Head of caudate nucleus (tissue), 42 donors: ENCODE data around the gene CEP350.

Experiments
- DNase-seq, 42 donors: peaks; one replicate each; pipeline versions ENCODE4 v3.0.0 to v3.0.0-alpha.2; 2020 to 2021; ENCODE audit warnings: mixed read lengths in 7 of 42
- intact Hi-C: fragments of 100-400 bp; cut with DNase I; formaldehyde crosslinking; loops from one replicate; pipeline ENCODE4 v1.15.0; 2022

Gene CEP350, protein sequence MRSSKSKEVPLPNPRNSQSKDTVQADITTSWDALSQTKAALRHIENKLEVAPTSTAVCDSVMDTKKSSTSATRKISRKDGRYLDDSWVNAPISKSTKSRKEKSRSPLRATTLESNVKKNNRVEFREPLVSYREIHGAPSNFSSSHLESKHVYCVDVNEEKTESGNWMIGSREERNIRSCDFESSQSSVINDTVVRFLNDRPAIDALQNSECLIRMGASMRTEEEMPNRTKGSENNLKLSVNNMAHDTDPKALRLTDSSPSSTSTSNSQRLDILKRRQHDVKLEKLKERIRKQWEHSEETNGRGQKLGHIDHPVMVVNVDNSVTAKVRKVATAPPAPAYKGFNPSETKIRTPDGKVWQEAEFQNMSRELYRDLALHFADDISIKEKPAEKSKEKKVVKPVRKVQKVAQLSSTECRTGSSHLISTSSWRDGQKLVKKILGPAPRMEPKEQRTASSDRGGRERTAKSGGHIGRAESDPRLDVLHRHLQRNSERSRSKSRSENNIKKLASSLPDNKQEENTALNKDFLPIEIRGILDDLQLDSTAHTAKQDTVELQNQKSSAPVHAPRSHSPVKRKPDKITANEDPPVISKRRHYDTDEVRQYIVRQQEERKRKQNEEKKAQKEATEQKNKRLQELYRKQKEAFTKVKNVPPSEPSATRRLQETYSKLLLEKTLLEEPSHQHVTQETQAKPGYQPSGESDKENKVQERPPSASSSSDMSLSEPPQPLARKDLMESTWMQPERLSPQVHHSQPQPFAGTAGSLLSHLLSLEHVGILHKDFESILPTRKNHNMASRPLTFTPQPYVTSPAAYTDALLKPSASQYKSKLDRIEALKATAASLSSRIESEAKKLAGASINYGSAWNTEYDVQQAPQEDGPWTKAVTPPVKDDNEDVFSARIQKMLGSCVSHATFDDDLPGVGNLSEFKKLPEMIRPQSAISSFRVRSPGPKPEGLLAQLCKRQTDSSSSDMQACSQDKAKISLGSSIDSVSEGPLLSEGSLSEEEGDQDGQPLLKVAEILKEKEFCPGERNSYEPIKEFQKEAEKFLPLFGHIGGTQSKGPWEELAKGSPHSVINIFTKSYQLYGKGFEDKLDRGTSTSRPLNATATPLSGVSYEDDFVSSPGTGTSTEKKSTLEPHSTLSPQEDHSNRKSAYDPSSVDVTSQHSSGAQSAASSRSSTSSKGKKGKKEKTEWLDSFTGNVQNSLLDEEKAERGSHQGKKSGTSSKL (N-terminal part only)

DNA sequence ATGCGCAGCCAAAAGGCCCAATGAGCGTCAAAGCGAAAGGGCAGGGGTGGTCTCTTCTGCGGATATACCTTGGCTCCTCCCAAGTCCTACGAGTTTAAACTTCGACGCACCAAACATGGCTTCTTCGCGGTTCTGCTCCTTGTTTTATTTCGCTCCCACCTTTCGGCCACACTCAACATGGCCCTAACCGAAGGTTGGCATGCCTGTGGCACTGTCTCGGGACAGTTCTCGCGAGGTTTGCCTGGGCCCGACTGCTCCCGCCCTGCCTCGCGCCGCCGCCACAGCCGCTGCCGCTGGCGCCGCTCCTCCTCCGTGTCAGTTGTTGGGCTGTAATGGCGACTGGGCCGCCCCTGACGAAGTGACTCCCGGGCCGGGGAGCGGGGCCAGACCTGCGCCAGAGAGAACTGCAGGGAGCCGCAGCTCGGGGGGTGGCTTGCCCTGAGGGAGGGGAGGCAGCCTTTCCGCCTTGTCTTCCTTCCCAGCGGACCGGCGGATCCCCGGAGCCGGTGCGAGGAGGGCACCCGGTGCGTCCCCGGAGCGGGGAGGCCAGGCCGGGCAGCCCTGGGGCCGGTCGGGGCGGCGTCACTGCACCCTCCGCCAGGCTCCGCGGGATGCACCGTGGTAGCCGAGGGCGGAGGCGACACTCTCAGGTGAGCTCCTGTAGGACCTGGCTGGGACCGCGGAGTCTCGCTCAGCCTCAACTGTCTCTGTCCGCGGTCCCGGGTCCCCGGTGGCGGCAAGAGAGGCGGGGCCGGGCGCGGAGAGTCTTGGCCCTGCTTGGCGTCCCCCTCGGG, at the start of gene CEP350:
CEP350 (plus strand) TSS at position 318 of the 794 bp plus-strand sequence. CDS start 31,372 bp downstream, outside the sequence.
- intact Hi-C loops = loop anchor here (5.0 to 10.0 kb wide), 2 partner anchors 72 to 220 kb away; partner anchors contain the start of gene TOR1AIP1
- peak; percentile 91 to 99 (median 96) for DNase-seq

DNA sequence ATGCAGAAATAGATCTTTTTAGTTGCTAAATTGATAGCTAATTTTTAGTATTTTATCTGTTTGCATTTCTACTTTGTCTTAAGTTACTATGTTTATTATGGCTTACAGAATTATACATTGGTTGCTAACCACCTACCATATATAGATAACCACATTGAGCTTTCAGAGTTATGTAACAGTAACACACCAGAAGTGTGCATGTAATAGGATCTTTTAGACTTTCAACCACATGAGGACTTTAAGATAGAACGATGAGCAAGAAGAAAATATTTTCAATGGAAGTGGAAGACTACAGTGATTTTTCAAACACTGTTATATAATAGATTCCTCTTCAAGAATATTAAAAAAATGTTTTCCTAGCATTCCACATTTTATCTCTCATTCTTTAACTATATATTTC, 43.7 kb upstream of the CEP350 start:
- intact Hi-C loops = no loop called here
- DNase-seq = no peak

DNA sequence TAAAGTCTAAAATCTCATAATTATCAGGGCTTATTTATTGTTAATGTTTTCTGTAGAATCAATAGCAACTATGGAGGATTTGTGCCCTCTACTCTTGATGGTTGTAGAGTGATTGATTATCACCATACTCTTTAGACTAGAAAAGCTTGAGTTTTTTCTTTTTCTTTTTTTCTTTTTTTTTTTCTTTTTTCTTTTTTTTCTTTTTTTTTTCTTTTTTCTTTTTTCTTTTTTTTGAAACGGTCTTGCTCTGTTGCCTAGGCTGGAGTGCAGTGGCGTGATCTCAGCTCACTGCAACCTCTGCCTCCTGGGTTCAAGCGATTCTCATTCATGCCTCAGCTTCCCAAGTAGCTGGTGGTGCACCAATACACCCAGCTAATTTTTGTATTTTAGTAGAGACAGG, 42.8 kb upstream of the CEP350 start:
- DNase-seq = no peak
- intact Hi-C loops = no loop called here

DNA sequence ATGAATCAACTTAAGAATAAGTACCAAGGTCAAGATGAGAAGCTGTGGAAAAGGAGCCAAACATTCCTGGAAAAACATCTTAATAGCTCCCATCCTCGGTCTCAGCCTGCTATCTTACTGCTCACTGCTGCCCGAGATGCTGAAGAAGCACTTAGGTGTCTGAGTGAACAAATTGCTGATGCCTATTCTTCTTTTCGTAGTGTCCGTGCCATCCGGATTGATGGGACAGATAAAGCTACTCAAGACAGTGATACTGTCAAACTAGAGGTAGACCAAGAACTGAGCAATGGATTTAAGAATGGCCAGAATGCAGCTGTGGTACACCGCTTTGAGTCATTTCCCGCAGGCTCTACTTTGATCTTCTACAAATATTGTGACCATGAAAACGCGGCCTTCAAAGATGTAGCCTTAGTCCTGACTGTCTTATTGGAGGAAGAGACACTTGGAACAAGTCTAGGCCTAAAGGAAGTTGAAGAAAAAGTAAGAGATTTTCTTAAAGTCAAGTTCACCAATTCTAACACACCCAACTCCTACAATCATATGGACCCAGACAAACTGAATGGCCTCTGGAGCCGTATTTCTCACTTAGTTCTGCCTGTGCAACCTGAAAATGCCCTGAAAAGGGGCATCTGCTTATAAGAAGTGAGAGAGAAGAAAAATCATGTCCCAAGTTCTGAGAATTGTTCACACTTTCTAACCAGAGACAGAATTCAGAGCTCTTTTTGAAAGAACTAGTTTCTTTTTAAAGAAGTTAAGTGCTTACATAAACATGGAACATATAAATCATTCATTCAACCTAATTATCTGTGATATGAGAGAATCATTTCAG, 36.8 kb upstream of the CEP350 start:
- DNase-seq = no peak
- intact Hi-C loops = no loop called here

DNA sequence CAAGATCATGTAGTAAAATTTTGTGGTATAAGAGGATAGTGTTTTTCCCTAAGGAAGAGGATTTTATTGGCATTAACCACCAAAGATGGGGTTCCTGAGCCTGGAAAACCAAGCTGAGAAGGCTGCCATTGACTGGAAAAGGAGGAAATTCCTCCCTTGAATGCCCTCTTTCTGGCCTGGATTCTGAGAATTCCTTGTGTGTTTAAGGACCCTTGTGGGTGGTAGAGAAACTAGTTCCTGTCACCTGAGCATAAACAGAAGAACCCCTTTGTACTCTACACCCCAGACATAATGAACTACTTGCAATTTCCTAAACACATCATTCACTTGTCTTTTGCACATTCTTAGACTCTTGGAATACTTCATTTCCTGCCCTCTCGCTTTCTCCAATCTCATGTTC, 33.1 kb upstream of the CEP350 start:
- intact Hi-C loops = no loop called here
- no peak for DNase-seq

DNA sequence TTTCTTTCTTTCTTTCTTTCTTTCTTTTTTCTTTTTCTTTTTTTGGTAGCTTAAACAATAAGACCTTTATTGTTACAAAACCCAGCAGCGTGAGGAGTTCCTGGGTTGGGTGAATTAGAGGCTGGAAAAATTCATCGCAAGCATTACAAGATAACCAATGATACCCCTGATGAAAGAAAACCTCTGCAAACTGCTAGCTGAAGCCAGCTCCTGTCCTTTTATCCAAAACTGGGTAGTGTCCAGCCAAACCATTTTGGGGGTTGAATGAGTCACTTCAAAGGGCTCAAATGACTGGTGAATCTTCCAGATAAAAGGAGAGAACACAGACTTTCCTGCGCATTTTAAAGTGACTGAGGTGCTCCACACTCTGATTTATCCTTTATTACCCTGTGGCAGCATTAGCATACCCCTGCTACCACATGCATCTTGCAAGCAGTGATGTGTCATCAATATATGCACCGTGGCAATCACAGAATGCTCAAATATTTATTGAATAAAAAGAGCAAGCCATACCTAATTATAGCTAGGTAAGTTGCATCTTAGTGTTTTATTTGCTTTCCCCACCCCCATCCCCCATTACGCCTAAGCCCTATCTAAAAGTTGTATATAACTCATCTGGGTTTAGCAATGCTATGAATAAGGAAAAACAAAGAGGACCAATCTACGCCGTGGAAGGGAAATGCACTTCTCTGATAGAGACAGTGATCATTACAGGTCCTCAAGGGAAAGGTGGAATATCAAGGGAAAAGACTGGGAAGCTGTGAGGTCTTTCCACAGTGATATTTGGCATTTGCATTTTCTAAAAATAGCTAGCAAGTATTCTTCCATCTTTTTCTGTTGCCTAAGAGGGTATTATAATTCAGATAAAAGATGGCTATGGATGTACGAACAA, 32.4 kb upstream of the CEP350 start:
- intact Hi-C loops = no loop called here
- DNase-seq = no peak

DNA sequence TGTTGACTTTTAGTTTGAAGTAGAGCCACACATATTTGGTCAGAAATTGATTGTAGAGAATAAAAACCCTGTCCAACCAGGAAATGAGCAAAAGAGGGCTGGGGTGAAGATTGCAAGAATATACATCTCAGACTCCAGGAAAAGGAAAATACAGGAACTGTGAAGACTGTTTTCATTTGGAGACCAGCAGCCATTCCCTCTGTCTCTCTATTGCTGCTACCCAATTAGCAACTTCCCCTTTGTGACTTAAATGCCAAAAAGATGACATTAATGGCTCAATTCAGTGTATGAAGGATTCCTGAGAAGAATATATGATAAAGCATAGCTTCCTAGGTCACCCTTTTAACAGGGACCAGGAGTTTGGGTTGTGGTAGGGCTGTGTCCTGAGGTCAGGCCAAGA, 31.6 kb upstream of the CEP350 start:
- intact Hi-C loops = no loop called here
- DNase-seq = no peak

DNA sequence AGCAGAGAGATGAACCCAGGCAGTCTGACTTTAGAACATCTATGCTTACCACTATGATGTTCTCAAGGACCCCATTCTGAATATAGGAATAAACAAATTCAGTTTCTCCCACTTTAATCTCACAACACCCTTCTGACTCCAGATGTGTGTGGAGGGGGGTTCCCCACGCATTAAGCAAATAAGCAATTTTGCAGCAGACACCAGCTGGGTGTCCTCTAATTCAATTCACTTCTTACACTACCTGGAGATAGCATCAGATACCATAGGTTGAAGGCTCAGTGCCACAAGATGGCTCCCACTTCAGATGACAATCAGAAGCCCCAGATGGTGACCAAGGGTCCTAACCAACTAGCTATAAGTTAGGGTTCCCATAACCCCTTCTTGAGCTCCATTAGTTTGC, 30.3 kb upstream of the CEP350 start:
- DNase-seq = no peak
- intact Hi-C loops = no loop called here

DNA sequence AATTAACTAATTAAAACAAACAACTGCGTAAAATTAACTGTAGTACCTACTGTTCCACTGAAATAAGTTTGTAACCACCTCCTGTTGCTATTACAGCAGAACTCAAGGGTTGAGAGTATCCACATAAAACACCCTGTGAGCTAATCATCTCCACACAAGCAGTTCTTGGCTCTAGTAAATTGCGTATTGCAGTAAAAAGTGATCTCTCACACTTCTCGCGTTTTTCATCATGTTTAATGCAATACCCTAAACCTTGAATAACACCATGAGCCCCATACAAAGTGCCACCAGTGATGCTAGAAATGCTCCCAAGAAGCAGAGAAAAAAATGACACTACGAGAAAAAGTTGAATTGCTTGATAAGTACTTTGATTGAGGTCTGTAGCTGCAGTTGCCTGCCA, 29.3 kb upstream of the CEP350 start:
- intact Hi-C loops = no loop called here
- DNase-seq = no peak

DNA sequence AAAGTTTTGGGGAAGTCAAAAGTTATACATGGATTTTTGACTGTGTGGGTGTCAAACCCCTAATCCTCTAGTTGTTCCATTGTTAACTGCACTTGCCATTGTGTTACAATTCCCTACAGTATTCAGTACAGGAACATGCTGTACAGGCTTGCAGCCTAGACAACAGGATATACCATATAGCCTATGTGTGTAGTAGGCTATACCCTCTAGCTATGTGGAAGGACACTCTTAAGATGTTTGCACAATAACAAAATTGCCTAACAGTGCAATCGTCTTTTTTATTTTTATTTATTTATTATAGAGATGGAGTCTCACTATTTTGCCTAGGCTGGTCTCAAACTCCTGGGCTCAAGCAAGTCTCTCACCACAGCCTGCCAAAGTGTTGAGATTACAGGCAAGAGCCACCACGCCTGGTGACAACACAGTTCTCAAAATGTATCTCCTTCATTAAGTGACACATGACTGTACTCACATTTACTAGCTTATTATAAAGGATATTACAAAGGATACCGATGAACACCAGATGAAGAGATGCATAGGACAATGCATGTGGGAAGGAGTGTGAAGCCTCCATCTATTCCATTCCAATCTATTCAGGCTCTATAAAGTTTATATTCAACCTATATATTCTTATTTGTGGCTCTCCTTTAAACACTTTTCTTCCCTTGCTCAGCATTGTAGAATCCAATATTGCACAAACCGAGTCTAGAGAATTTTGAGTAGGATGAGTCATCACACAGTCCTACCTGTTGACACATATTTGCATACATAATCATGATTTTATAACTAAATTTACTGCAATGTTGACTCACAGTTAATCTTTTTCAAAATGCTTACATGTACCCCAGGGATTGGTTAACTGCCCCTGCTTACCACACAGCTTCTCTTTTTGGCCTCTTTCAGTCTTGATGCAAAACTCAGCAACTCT, 28.4 kb upstream of the CEP350 start:
- DNase-seq = peak in 2 of 42 donors; percentile 3 to 4
- intact Hi-C loops = no loop called here

DNA sequence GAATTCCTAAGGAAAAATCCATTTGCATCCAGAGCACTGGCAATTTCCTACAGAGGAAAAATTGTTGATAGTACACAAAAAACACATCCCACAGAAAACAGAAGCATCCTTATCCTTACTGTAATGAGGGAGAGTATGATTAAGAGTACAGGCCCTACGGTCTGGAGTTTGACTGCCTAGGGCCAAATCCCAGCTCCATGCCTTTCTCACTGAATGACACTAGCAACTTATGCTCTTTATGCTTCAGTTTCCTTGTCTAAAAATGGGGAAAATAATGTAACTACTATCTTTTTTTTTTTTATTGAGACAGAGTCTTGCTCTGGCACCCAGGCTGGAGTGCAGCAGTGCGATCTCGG, 27.8 kb upstream of the CEP350 start:
- DNase-seq = no peak
- intact Hi-C loops = no loop called here

DNA sequence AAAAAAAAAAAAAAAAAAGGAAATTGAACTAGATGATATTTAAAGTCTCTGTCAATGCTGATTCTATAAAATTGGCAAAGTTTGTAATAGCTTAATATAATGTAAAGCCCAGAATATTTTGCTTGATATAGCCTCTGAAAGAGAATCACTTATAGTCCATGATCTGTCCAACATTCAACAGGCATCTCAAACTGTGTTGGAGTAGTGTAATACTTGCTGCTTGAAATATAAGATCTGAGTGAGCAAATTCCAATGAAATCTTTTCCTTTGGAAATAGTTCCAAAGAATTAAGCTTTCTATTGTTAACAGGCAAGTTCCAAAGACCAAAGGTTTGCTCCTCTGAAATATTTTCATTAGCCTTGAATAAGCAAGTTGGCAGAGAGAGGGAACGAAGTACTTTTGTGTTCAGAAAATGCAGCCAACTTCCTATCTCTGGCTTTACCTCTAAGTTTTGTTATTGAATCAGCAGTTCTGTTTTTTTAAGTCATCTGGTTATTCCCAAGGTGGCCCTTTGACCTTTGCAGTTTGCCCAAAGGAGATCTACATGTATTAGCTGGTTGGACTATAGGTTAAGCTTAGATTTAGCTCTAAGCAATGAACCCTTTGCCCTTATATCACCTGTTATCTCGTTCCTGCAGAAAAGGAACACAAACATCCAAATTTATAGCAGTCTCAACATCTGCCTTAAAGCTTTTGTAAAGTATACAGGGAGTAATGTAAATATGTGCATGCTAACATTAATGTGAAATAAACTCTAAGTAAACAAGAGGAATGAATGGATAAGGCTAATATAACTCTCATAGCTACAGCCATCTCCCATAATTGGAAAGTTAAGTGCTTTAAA, 24.4 kb upstream of the CEP350 start:
- no peak for DNase-seq
- intact Hi-C loops = no loop called here

DNA sequence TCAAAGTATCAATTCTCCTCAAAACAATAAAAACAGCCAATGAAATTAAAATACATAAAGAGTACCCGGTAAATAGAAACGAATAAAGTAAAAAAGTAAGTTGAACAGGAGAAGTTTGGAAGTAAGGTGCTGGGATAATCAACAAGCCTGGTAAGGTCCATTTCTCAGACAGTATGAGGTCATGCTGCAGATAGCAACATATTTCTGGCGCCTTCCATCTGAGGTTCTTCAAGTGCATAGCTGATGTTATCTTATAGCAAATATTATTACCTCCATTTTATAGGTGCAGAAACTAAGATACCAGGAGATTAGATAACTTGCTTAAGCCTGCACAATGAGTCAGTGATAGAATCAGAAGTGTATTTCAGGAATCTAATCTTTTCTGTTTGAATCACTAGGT, 23.7 kb upstream of the CEP350 start:
- no peak for DNase-seq
- intact Hi-C loops = no loop called here

DNA sequence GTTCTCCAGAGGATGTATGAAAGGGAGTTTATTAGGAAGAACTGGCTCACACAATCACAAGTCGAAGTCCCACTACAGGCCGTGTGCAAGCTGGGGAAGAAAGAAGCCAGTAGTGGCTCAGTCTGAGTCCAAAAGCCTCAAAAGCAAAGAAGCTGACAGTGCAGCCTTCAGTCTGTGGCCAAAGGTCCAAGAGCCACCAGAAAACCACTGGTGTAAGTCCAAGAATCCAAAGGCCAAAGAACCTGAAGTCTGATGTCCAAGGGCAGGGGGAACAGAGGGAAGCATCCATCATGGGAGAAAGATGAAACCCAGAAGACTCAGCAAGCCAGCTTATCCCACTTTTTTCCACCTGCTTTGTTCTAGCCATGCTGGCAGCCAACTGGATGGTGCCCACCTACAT, 21.4 kb upstream of the CEP350 start:
- DNase-seq = no peak
- intact Hi-C loops = no loop called here

DNA sequence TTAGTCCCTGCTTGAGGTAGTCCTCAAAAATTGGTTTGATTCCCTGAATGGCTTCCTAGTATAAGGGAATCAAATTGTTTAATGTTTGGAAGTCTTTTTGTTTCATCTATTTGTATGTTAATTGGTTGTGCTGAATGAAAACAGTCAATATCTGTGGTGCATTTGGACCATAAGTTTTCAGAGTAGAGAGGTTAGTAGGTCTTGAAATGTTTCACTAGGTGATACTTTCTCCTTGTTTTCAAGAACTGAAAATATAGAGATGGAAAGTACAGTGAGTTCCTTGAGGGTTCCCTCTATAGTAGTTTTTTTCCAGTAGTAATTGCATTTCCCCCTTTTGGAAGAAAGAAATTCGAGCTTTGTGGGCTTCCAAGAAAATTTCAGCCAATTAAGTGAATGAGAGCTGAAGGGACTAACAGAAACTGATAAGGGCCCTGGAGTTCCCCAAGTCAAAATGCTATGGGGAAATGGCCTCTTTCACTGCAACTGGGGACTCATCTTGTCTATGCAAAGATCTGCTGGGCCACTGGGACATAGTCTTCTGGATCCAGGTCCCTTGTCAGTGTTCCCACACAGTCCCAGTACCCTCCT, 18.6 kb upstream of the CEP350 start:
- intact Hi-C loops = no loop called here
- no peak for DNase-seq
